ENCODE data around the gene C1GALT1C1.

The C1GALT1C1 gene

GRCh38 chrX:120629667-120630537 lies at the start of gene C1GALT1C1:
Gene C1GALT1C1, minus strand, starts transcription at chrX:120630054. Its CDS starts 2,888 bp downstream, at chrX:120627166.
- Histone ChIP-seq H3K36me3 (ENCODE audit: insufficient read depth, low read length) (peaks cover 10% of the 10 kb centered on the region; the same call in 1 of the 2 replicates), H3K27ac (ENCODE audit: low read depth, low read length, poor library complexity, severe bottlenecking) (peak within 1 kb of the TSS; percentile 74), H3K4me3 (ENCODE audit: low read depth, low read length, poor library complexity, severe bottlenecking) (peak within 1 kb of the TSS; percentile 70), H3K9me3 (ENCODE audit: low read length) (no peaks in the 10 kb centered on the region), H3K79me2 (ENCODE audit: insufficient read depth, low read length) (peaks cover 20% of the 10 kb centered on the region; the same call in 1 of the 2 replicates), H3F3A (ENCODE audit: insufficient read depth, low read length) (no peaks in the 10 kb centered on the region), H2AFZ (ENCODE audit: low read length) (no peak within 1 kb of the TSS), H4K20me1 (ENCODE audit: insufficient read depth, low read length) (no peaks in the 10 kb centered on the region), H3K27me3 (ENCODE audit: insufficient read depth, low read length) (no peaks in the 10 kb centered on the region), H3K4me1 (ENCODE audit: insufficient read depth, low read length, severe bottlenecking) (peaks cover 34% of the 10 kb centered on the region), H3K9ac (ENCODE audit: low read length) (peak within 1 kb of the TSS; percentile 74), H3K9me2 (ENCODE audit: low read depth, low read length) (no peaks in the 10 kb centered on the region), H3K4me2 (ENCODE audit: low read length) (peak within 1 kb of the TSS; percentile 70)
- TF ChIP-seq CTCF (IDR thresholded peaks at IDR 0.05; ENCODE audit: low read length) (peak; percentile 13; the same call in 1 of the 2 replicates), EZH2 (IDR thresholded peaks at IDR 0.05; ENCODE audit: borderline replicate concordance, low read length) (no peak)

GRCh38 chrX:120677004-120677652 lies 47.3 kb upstream of the C1GALT1C1 start:
- Histone ChIP-seq H3K4me3 (ENCODE audit: low read depth, low read length, poor library complexity, severe bottlenecking) (no peak overlapping the region), H3K27ac (ENCODE audit: low read depth, low read length, poor library complexity, severe bottlenecking) (no peak overlapping the region), H3K9ac (ENCODE audit: low read length) (no peak overlapping the region), H3K9me2 (ENCODE audit: low read depth, low read length) (no peaks in the 10 kb centered on the region), H3K9me3 (ENCODE audit: low read length) (no peaks in the 10 kb centered on the region), H3K36me3 (ENCODE audit: insufficient read depth, low read length) (no peaks in the 10 kb centered on the region), H3F3A (ENCODE audit: insufficient read depth, low read length) (no peaks in the 10 kb centered on the region), H3K79me2 (ENCODE audit: insufficient read depth, low read length) (no peaks in the 10 kb centered on the region), H3K4me2 (ENCODE audit: low read length) (no peak overlapping the region), H3K27me3 (ENCODE audit: insufficient read depth, low read length) (no peaks in the 10 kb centered on the region), H4K20me1 (ENCODE audit: insufficient read depth, low read length) (no peaks in the 10 kb centered on the region), H3K4me1 (ENCODE audit: insufficient read depth, low read length, severe bottlenecking) (peaks cover 4% of the 10 kb centered on the region), H2AFZ (ENCODE audit: low read length) (no peak overlapping the region)
- TF ChIP-seq CTCF (IDR thresholded peaks at IDR 0.05; ENCODE audit: low read length): no peak
- no peak for TF ChIP-seq EZH2 (IDR thresholded peaks at IDR 0.05; ENCODE audit: borderline replicate concordance, low read length)

- Histone ChIP-seq H3F3A (ENCODE audit: insufficient read depth, low read length) (no peaks in the 10 kb centered on the region), H2AFZ (ENCODE audit: low read length) (no peak overlapping the region), H3K9me3 (ENCODE audit: low read length) (no peaks in the 10 kb centered on the region), H3K9me2 (ENCODE audit: low read depth, low read length) (no peaks in the 10 kb centered on the region), H3K4me2 (ENCODE audit: low read length) (no peak overlapping the region), H3K4me1 (ENCODE audit: insufficient read depth, low read length, severe bottlenecking) (no peaks in the 10 kb centered on the region), H3K27me3 (ENCODE audit: insufficient read depth, low read length) (no peaks in the 10 kb centered on the region), H3K79me2 (ENCODE audit: insufficient read depth, low read length) (no peaks in the 10 kb centered on the region), H3K9ac (ENCODE audit: low read length) (no peak overlapping the region), H3K36me3 (ENCODE audit: insufficient read depth, low read length) (no peaks in the 10 kb centered on the region), H3K4me3 (ENCODE audit: low read depth, low read length, poor library complexity, severe bottlenecking) (no peak overlapping the region), H3K27ac (ENCODE audit: low read depth, low read length, poor library complexity, severe bottlenecking) (no peak overlapping the region), H4K20me1 (ENCODE audit: insufficient read depth, low read length) (no peaks in the 10 kb centered on the region)
- TF ChIP-seq CTCF (IDR thresholded peaks at IDR 0.05; ENCODE audit: low read length) (no peak), EZH2 (IDR thresholded peaks at IDR 0.05; ENCODE audit: borderline replicate concordance, low read length) (no peak)
Observed at GRCh38 chrX:120672841-120673530, 43.1 kb upstream of the C1GALT1C1 start.
